ENCODE results near the gene KRR1.

GRCh38 chr12:75528272-75528671 lies 16.9 kb upstream of the KRR1 start:
- TF ChIP-seq POLR2A (IDR thresholded peaks at IDR 0.05), result no peak
- TF ChIP-seq, protein P1, sequence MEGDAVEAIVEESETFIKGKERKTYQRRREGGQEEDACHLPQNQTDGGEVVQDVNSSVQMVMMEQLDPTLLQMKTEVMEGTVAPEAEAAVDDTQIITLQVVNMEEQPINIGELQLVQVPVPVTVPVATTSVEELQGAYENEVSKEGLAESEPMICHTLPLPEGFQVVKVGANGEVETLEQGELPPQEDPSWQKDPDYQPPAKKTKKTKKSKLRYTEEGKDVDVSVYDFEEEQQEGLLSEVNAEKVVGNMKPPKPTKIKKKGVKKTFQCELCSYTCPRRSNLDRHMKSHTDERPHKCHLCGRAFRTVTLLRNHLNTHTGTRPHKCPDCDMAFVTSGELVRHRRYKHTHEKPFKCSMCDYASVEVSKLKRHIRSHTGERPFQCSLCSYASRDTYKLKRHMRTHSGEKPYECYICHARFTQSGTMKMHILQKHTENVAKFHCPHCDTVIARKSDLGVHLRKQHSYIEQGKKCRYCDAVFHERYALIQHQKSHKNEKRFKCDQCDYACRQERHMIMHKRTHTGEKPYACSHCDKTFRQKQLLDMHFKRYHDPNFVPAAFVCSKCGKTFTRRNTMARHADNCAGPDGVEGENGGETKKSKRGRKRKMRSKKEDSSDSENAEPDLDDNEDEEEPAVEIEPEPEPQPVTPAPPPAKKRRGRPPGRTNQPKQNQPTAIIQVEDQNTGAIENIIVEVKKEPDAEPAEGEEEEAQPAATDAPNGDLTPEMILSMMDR (IDR thresholded peaks at IDR 0.05 in 4 of 5, conservative IDR thresholded peaks at IDR 0.05 in 1 of 5), result no peak

Measured in gastrocnemius medialis (tissue), 4 donors.